ENCODE measurements around the gene EXD3.
"Not testable (repeated sequence)": the region's sequence is repeated elsewhere in the genome, so short reads cannot be mapped to it uniquely, and the experiment has no call there.

EXD3 gene

GRCh38 chr9:137381501-137382443, 41.2 kb downstream of the EXD3 start:
- no peak for DNase-seq (ENCODE audit: low read depth in 2 of 2, low spot score in 1 of 2)

GRCh38 chr9:137380606-137381005, 42.4 kb downstream of the EXD3 start:
- no peak for DNase-seq (ENCODE audit: low read depth in 2 of 2, low spot score in 1 of 2)

GRCh38 chr9:137380171-137380570, 42.8 kb downstream of the EXD3 start:
- no peak for DNase-seq (ENCODE audit: low read depth in 2 of 2, low spot score in 1 of 2)

GRCh38 chr9:137379761-137380161, 43.2 kb downstream of the EXD3 start:
- no peak for DNase-seq (ENCODE audit: low read depth in 2 of 2, low spot score in 1 of 2)

- DNase-seq (ENCODE audit: low read depth in 2 of 2, low spot score in 1 of 2): not testable (repeated sequence)
These were observed 44.1 kb downstream of the EXD3 start for GRCh38 chr9:137378688-137379410.

- DNase-seq (ENCODE audit: low read depth in 2 of 2, low spot score in 1 of 2): no peak
These were observed 46.6 kb downstream of the EXD3 start for GRCh38 chr9:137376386-137376785.

- no peak for DNase-seq (ENCODE audit: low read depth in 2 of 2, low spot score in 1 of 2)
These were observed 47.5 kb downstream of the EXD3 start for GRCh38 chr9:137375321-137376058.

- no peak for DNase-seq (ENCODE audit: low read depth in 2 of 2, low spot score in 1 of 2)
These were observed 48.7 kb downstream of the EXD3 start for GRCh38 chr9:137374131-137374845.

- no peak for DNase-seq (ENCODE audit: low read depth in 2 of 2, low spot score in 1 of 2)
These were observed 49.4 kb downstream of the EXD3 start for GRCh38 chr9:137373611-137373980.

- no peak for DNase-seq (ENCODE audit: low read depth in 2 of 2, low spot score in 1 of 2)
These were observed 50.0 kb downstream of the EXD3 start for GRCh38 chr9:137372693-137373610.

GRCh38 chr9:137371946-137372651, 50.9 kb downstream of the EXD3 start:
- DNase-seq (ENCODE audit: low read depth in 2 of 2, low spot score in 1 of 2): no peak

GRCh38 chr9:137371521-137371941, 51.4 kb downstream of the EXD3 start:
- DNase-seq (ENCODE audit: low read depth in 2 of 2, low spot score in 1 of 2): no peak

- DNase-seq (ENCODE audit: low read depth in 2 of 2, low spot score in 1 of 2): no peak
These were observed 52.0 kb downstream of the EXD3 start for GRCh38 chr9:137370865-137371520.

- DNase-seq (ENCODE audit: low read depth in 2 of 2, low spot score in 1 of 2): no peak
These were observed 52.8 kb downstream of the EXD3 start for GRCh38 chr9:137369911-137370764.

- DNase-seq (ENCODE audit: low read depth in 2 of 2, low spot score in 1 of 2): no peak
These were observed 53.7 kb downstream of the EXD3 start for GRCh38 chr9:137369061-137369787.

GRCh38 chr9:137368431-137369035, 54.4 kb downstream of the EXD3 start:
- no peak for DNase-seq (ENCODE audit: low read depth in 2 of 2, low spot score in 1 of 2)
